OCI-LY7 (cell line): ENCODE results near the gene KCNQ5. TPM values are rescaled to one million over a fixed set of nuclear protein-coding genes. Genes with fewer than 3 reads are reported as not detected.

Experiments used
- BruUV-seq: library from RNA; stranded (reverse); fragments of 400-500 nt; replicated peaks from 2 replicates; lab custom pipeline; 2021; lab: Mats Ljungman, UMichigan
- CTCF ChIA-PET: fragments of 300-600 bp; sonication (Branson Sonifier 250); formaldehyde crosslinking; loops from one replicate; lab custom pipeline; 2022; ENCODE audit warnings: antibody characterized with exemption; ENCODE audit not compliant: unreplicated experiment; lab: Charles Lee
- POLR2A ChIA-PET: fragments of 300-600 bp; sonication (Branson Sonifier 250); formaldehyde crosslinking; loops from one replicate; lab custom pipeline; 2022; ENCODE audit warnings: antibody characterized with exemption; lab: Charles Lee
- DNase-seq: peaks from one replicate; pipeline ENCODE4 v3.0.0-alpha.2; 2015; ENCODE audit warnings: low spot score
- H2AFZ ChIP-seq: fragments of 200-600 bp; sonication (generic), shearing (Covaris generic); 2 replicates; pipeline ENCODE4 v1.6.1; 2014; ENCODE audit warnings: mild to moderate bottlenecking, antibody characterized with exemption, low read length, moderate library complexity
- H3K27ac ChIP-seq: fragments of 200-600 bp; sonication (generic); 2 replicates; pipeline ENCODE4 v1.5.1; 2014; ENCODE audit warnings: mixed run types, low read depth, mild to moderate bottlenecking, moderate library complexity, low read length, inconsistent platforms; ENCODE audit not compliant: poor library complexity, severe bottlenecking
- H3K36me3 ChIP-seq: fragments of 200-600 bp; sonication (generic); 2 replicates; pipeline ENCODE4 v1.6.1; 2014; ENCODE audit warnings: mild to moderate bottlenecking, antibody characterized with exemption, low read length, moderate library complexity, mixed read lengths; ENCODE audit not compliant: insufficient read depth
- H3K4me1 ChIP-seq: fragments of 200-600 bp; sonication (generic); 2 replicates; pipeline ENCODE4 v1.5.1; 2014; ENCODE audit warnings: mild to moderate bottlenecking, low read length; ENCODE audit not compliant: insufficient read depth, poor library complexity, severe bottlenecking
- H3K4me2 ChIP-seq: fragments of 200-600 bp; sonication (generic); 2 replicates; pipeline ENCODE4 v1.6.1; 2014; ENCODE audit warnings: mild to moderate bottlenecking, low read length
- H3K4me3 ChIP-seq: fragments of 200-600 bp; sonication (generic); 2 replicates; pipeline ENCODE4 v1.5.1; 2014; ENCODE audit warnings: mild to moderate bottlenecking, low read depth, low read length; ENCODE audit not compliant: poor library complexity, severe bottlenecking
- H3K79me2 ChIP-seq: fragments of 200-600 bp; sonication (generic); 2 replicates; pipeline ENCODE4 v1.6.1; 2016; ENCODE audit warnings: low read depth, mild to moderate bottlenecking, low read length, moderate library complexity, mixed read lengths; ENCODE audit not compliant: insufficient read depth
- H3K9me2 ChIP-seq: fragments of 200-600 bp; sonication (generic); 2 replicates; pipeline ENCODE4 v1.6.1; 2016; ENCODE audit warnings: mild to moderate bottlenecking, low read length, mixed read lengths; ENCODE audit not compliant: insufficient read depth
- H3K9me3 ChIP-seq: fragments of 200-600 bp; sonication (generic); 2 replicates; pipeline ENCODE4 v1.6.1; 2014; ENCODE audit warnings: mild to moderate bottlenecking, mixed run types, low read length, mixed read lengths
- H4K20me1 ChIP-seq: fragments of 200-600 bp; sonication (generic); 2 replicates; pipeline ENCODE4 v1.6.1; 2014; ENCODE audit warnings: mild to moderate bottlenecking, antibody characterized with exemption, low read length, moderate library complexity, mixed read lengths; ENCODE audit not compliant: insufficient read depth
- EZH2phosphoT487 ChIP-seq: fragments of 200-600 bp; sonication (generic); IDR thresholded peaks from 2 replicates; pipeline ENCODE4 v1.6.1; 2018; ENCODE audit warnings: low read depth, borderline replicate concordance, mild to moderate bottlenecking, mixed run types, antibody characterized with exemption, low read length, moderate library complexity, mixed read lengths
- intact Hi-C: fragments of 100-400 bp; cut with micrococcal nuclease; formaldehyde crosslinking; loops from one replicate; pipeline ENCODE4 v1.10.0; 2022; ENCODE audit not compliant: unreplicated experiment
- total RNA-seq, 2 experiments: library from RNA; depleted of rRNA in 1 of 2; stranded (reverse); fragments of >200 nt in 1 of 2; shearing (Covaris generic) in 1 of 2; gene quantifications; 2 replicates each; pipeline ENCODE4 v1.2.3, GENCODE V29; 2014 to 2022
- TF ChIP-seq, protein P1 (sequence below): fragments of 200-600 bp; sonication (generic); conservative IDR thresholded peaks from 2 replicates; pipeline ENCODE4 v1.5.1; 2014; ENCODE audit warnings: mild to moderate bottlenecking, antibody characterized with exemption, low read length, moderate library complexity, mixed read lengths

Gene KCNQ5
- total RNA-seq, 2 experiments from 2014 or later, result 26.1 to 29.7 TPM

DNA sequence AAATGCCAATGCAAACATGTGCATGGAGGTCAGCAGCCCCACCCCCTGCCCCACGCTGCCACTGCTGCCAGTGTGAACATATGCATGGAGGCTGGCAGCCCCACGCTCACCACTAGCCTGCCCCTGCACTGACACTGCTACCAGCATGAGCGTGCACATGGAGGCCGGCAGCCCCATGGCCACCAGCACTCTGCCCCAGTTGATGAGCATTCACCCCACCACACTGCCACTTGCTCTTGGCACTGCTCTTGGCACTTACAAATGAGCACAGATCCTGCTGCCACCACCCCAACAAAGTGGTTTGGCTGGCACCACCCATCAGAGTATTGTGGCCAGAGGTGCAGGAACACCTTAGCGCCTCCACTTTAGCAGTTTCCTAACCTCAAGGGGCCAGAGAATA lies 429.3 kb downstream of the KCNQ5 start:
- Histone ChIP-seq H3K4me3 (no peak overlapping the region), H3K4me1 (no peaks in the 10 kb centered on the region), H3K79me2 (no peaks in the 10 kb centered on the region), H3K9me3 (no peaks in the 10 kb centered on the region), H3K27ac (no peak overlapping the region), H3K9me2 (no peaks in the 10 kb centered on the region), H3K36me3 (no peaks in the 10 kb centered on the region), H2AFZ (no peak overlapping the region), H4K20me1 (no peaks in the 10 kb centered on the region), H3K4me2 (no peak overlapping the region)
- intact Hi-C loops, result no loop called here
- TF ChIP-seq EZH2phosphoT487, result no peak
- TF ChIP-seq, protein P1, sequence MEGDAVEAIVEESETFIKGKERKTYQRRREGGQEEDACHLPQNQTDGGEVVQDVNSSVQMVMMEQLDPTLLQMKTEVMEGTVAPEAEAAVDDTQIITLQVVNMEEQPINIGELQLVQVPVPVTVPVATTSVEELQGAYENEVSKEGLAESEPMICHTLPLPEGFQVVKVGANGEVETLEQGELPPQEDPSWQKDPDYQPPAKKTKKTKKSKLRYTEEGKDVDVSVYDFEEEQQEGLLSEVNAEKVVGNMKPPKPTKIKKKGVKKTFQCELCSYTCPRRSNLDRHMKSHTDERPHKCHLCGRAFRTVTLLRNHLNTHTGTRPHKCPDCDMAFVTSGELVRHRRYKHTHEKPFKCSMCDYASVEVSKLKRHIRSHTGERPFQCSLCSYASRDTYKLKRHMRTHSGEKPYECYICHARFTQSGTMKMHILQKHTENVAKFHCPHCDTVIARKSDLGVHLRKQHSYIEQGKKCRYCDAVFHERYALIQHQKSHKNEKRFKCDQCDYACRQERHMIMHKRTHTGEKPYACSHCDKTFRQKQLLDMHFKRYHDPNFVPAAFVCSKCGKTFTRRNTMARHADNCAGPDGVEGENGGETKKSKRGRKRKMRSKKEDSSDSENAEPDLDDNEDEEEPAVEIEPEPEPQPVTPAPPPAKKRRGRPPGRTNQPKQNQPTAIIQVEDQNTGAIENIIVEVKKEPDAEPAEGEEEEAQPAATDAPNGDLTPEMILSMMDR, result no peak
- ChIA-PET CTCF (no interaction called here), POLR2A (interaction anchor here (1.3 kb wide), 1 partner anchor 9 kb away, joined by 3 read pairs; no protein-coding TSS in a partner anchor)
- BruUV-seq, result no TSS peak
- DNase-seq, result no peak

DNA sequence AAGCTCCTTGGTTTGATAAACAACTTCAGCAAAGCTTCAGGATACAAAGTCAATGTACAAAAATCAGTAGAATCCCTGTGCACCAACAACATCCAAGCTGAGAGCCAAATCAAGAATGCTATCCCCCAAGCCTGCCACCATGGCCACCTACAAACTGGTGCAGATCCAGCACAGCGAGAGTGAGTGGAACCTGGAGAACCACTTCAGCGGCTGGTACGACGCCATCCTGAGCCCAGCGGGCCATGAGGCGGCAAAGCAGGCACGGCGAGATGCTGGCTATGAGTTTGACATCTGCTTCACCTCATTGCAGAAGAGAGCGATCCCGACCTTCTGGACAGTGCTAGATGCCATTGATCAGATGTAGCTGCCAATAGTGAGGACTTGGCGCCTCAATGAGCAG lies 433.1 kb downstream of the KCNQ5 start:
- no peak for TF ChIP-seq EZH2phosphoT487
- TF ChIP-seq, protein P1, result no peak
- Histone ChIP-seq H2AFZ (no peak overlapping the region), H3K4me3 (no peak overlapping the region), H3K9me3 (no peaks in the 10 kb centered on the region), H3K79me2 (no peaks in the 10 kb centered on the region), H3K36me3 (no peaks in the 10 kb centered on the region), H3K27ac (no peak overlapping the region), H3K9me2 (no peaks in the 10 kb centered on the region), H3K4me2 (no peak overlapping the region), H4K20me1 (no peaks in the 10 kb centered on the region), H3K4me1 (no peaks in the 10 kb centered on the region)
- CTCF ChIA-PET, result no interaction called here
- DNase-seq, result no peak
- intact Hi-C loops, result no loop called here
- BruUV-seq, result no TSS peak
- POLR2A ChIA-PET, result no interaction called here

DNA sequence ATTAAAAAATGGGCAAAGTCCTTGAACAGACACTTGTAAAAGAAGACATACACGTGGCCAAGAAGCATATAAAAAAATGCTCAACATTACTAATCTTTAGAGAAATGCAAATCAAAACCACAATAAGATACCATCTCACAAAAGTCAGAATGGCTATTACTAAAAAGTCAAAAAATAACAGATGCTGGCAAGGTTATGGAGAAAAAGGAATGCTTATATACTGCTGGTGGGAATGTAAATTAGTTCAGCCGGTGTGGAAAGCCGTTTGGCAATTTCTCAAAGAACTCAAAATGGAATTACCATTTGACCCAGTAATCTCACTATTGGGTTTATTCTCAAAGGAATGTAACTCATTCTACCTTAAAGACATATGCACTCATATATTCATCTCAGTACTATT lies 436.9 kb downstream of the KCNQ5 start:
- intact Hi-C loops, result no loop called here

More for the DNA sequence above, 436.9 kb downstream of the KCNQ5 start:
- no TSS peak for BruUV-seq
- H4K20me1 ChIP-seq, result no peaks in the 10 kb centered on the region
- ChIA-PET POLR2A (no interaction called here), CTCF (no interaction called here)
- no peak for TF ChIP-seq EZH2phosphoT487
- TF ChIP-seq, protein P1, result no peak
- no peak overlapping the region for H3K4me2 ChIP-seq
- H3K4me3 ChIP-seq, result no peak overlapping the region
- no peak overlapping the region for H2AFZ ChIP-seq
- no peaks in the 10 kb centered on the region for H3K36me3 ChIP-seq
- no peak for DNase-seq
- H3K27ac ChIP-seq, result no peak overlapping the region
- no peaks in the 10 kb centered on the region for H3K79me2 ChIP-seq
- H3K9me2 ChIP-seq, result no peaks in the 10 kb centered on the region
- H3K9me3 ChIP-seq, result no peaks in the 10 kb centered on the region
- no peaks in the 10 kb centered on the region for H3K4me1 ChIP-seq
